A549 (cell line): Measurements from ENCODE around the gene OR52W1. TPM values are rescaled to one million over a fixed set of nuclear protein-coding genes. Genes with fewer than 3 reads are reported as not detected.

Experiments used
- ATAC-seq, 2 experiments: fragments of 200-7000 bp in 1 of 2; fragments of >200 bp in 1 of 2; cut with Nextera tagmentation in 1 of 2; cut with Tn5 transposase in 1 of 2; 3 replicates each; pipeline versions ENCODE4 v1.8.0 to v1.9.1; 2018 to 2020; ENCODE audit warnings: mild to moderate bottlenecking in 1 of 2, moderate library complexity in 1 of 2
- CTCF ChIA-PET: fragments of 300-600 bp; sonication (Branson Sonifier 250); formaldehyde crosslinking; extraction: SDS; loops from one replicate; lab custom pipeline; 2021; ENCODE audit warnings: antibody characterized with exemption, inconsistent platforms; lab: Yijun Ruan, JAX
- POLR2A ChIA-PET: fragments of 350-600 bp; formaldehyde crosslinking; extraction: SDS; loops from one replicate; lab custom pipeline; 2021; ENCODE audit warnings: antibody characterized with exemption, inconsistent platforms; lab: Yijun Ruan, JAX
- DNase-seq, 2 experiments: peaks; one replicate each; pipeline versions ENCODE4 v3.0.0 to v3.0.0-alpha.2; 2011 to 2016; ENCODE audit warnings: low read depth in 1 of 2, low spot score in 1 of 2
- FAIRE-seq: peaks from 2 replicates; lab custom pipeline; 2011; peaks lifted over from hg19 to GRCh38; lab: Jason Lieb, UNC
- H3K27ac ChIP-seq, 2 experiments: fragments of >200 bp; sonication (Bioruptor Twin); formaldehyde crosslinking; 3 replicates each; pipeline ENCODE4 v1.5.1; 2016 to 2017
- H3K4me1 ChIP-seq: fragments of >200 bp; sonication (Bioruptor Twin); formaldehyde crosslinking; 3 replicates; pipeline ENCODE4 v1.6.1; 2016
- H3K4me2 ChIP-seq: fragments of >200 bp; sonication (Bioruptor Twin); formaldehyde crosslinking; 3 replicates; pipeline ENCODE4 v1.6.1; 2016
- H3K4me3 ChIP-seq: fragments of >200 bp; sonication (Bioruptor Twin); formaldehyde crosslinking; 3 replicates; pipeline ENCODE4 v1.5.1; 2016
- H3K9me3 ChIP-seq: fragments of >200 bp; sonication (Bioruptor Twin); formaldehyde crosslinking; 3 replicates; pipeline ENCODE4 v1.6.1; 2016
- CBX2 ChIP-seq: fragments of 200-600 bp; sonication (generic); IDR thresholded peaks from 2 replicates; pipeline ENCODE4 v1.6.1; 2016; ENCODE audit warnings: low read depth, mild to moderate bottlenecking, borderline replicate concordance
- CHD4 ChIP-seq: fragments of 200-600 bp; sonication (generic); IDR thresholded peaks from 2 replicates; pipeline ENCODE4 v1.6.1; 2016; ENCODE audit warnings: antibody characterized with exemption, mild to moderate bottlenecking, borderline replicate concordance
- EHF ChIP-seq: fragments of 250-450 bp; sonication (Bioruptor Pico); IDR thresholded peaks from 2 replicates; pipeline ENCODE4 v1.5.0; 2020; ENCODE audit warnings: mild to moderate bottlenecking
- FOSB ChIP-seq: fragments of 250-450 bp; sonication (Bioruptor Pico); IDR thresholded peaks from 2 replicates; pipeline ENCODE4 v1.5.0; 2020; ENCODE audit warnings: mild to moderate bottlenecking, moderate library complexity
- GATA3 ChIP-seq: IDR thresholded peaks from 2 replicates; pipeline ENCODE4 v1.6.1; 2012; ENCODE audit warnings: borderline replicate concordance
- HDAC2 ChIP-seq: fragments of 200-600 bp; sonication (generic); IDR thresholded peaks from 2 replicates; pipeline ENCODE4 v1.6.1; 2016
- HOXA7 ChIP-seq: fragments of 250-450 bp; sonication (Bioruptor Pico); IDR thresholded peaks from 2 replicates; pipeline ENCODE4 v1.5.0; 2020; ENCODE audit warnings: mild to moderate bottlenecking, moderate library complexity
- JUN ChIP-seq, 2 experiments: fragments of >200 bp; sonication (Bioruptor Twin); formaldehyde crosslinking; IDR thresholded peaks; 2 replicates in 1 of 2; 3 replicates in 1 of 2; pipeline ENCODE4 v1.6.1; 2016 to 2017
- KDM1A ChIP-seq: fragments of 200-600 bp; sonication (generic); IDR thresholded peaks from 2 replicates; pipeline ENCODE4 v1.6.1; 2016; ENCODE audit warnings: low read depth, mild to moderate bottlenecking
- MAZ ChIP-seq: fragments of 150-350 bp; IDR thresholded peaks from 2 replicates; pipeline ENCODE4 v1.6.1; 2014; ENCODE audit warnings: antibody characterized with exemption, low read depth, low read length, borderline replicate concordance
- NPAS2 ChIP-seq: fragments of 250-450 bp; sonication (Bioruptor Pico); IDR thresholded peaks from 2 replicates; pipeline ENCODE4 v1.8.0; 2022; ENCODE audit warnings: mild to moderate bottlenecking, moderate library complexity, borderline replicate concordance
- PHF8 ChIP-seq: fragments of 200-600 bp; sonication (generic); IDR thresholded peaks from 2 replicates; pipeline ENCODE4 v1.6.1; 2016; ENCODE audit warnings: low read depth, mild to moderate bottlenecking, antibody characterized with exemption, moderate library complexity, borderline replicate concordance
- RNF2 ChIP-seq: fragments of 200-600 bp; sonication (generic); IDR thresholded peaks from 2 replicates; pipeline ENCODE4 v1.6.1; 2016; ENCODE audit warnings: low read depth, mild to moderate bottlenecking, antibody characterized with exemption, moderate library complexity, borderline replicate concordance
- SMC3 ChIP-seq: fragments of >200 bp; sonication (Bioruptor Twin); formaldehyde crosslinking; IDR thresholded peaks from 3 replicates; pipeline ENCODE4 v1.6.1; 2018; ENCODE audit warnings: inconsistent platforms
- TFCP2L1 ChIP-seq: fragments of 250-450 bp; sonication (Bioruptor Pico); IDR thresholded peaks from 2 replicates; pipeline ENCODE4 v1.5.0; 2021; ENCODE audit warnings: mild to moderate bottlenecking
- ZC3H11A ChIP-seq: fragments of 450-650 bp; IDR thresholded peaks from 2 replicates; pipeline ENCODE4 v1.6.1; 2014; ENCODE audit warnings: antibody characterized with exemption, mild to moderate bottlenecking
- ZNF302 ChIP-seq: fragments of 250-450 bp; sonication (Bioruptor Pico); IDR thresholded peaks from 2 replicates; pipeline ENCODE4 v1.9.0; 2021; ENCODE audit warnings: inconsistent platforms, mild to moderate bottlenecking, moderate library complexity
- WGBS: methylation state at CpG from one replicate; pipeline ENCODE4 v1.1.6; 2017; ENCODE audit errors: missing lambda C conversion rate; 5-methylcytosine and 5-hydroxymethylcytosine counted together
- polyA plus RNA-seq, 4 experiments: library from polyadenylated mRNA; depleted of rRNA in 3 of 4; stranded (reverse); fragments of >200 nt; fragmentation: RNase III in 1 of 4; extraction: RNeasy Plus Mini Kit Qiagen cat#74134 plus additional on column Dnase treatment in 1 of 4; gene quantifications; 2 replicates in 3 of 4; 3 replicates in 1 of 4; pipeline ENCODE4 v1.2.3, GENCODE V29; 2011 to 2017
- TF ChIP-seq, protein P1 (sequence below): fragments of 250-450 bp; sonication (Bioruptor Pico); IDR thresholded peaks from 2 replicates; pipeline ENCODE4 v1.5.0; 2021; ENCODE audit warnings: mild to moderate bottlenecking, moderate library complexity, borderline replicate concordance
- TF ChIP-seq, protein P2 (sequence below): IDR thresholded peaks from 2 replicates; pipeline ENCODE4 v1.6.1; 2012; ENCODE audit warnings: low read depth, borderline replicate concordance
- TF ChIP-seq, protein P3 (sequence below): fragments of 200-600 bp; sonication (generic); IDR thresholded peaks from 2 replicates; pipeline ENCODE4 v1.6.1; 2016; ENCODE audit warnings: antibody characterized with exemption, mild to moderate bottlenecking, moderate library complexity
- TF ChIP-seq, protein P4 (sequence below): fragments of 250-450 bp; sonication (Bioruptor Pico); IDR thresholded peaks from 2 replicates; pipeline ENCODE4 v1.5.0; 2020; ENCODE audit warnings: low read depth, mild to moderate bottlenecking, moderate library complexity
- TF ChIP-seq, protein P5 (sequence below): fragments of >200 bp; sonication (Bioruptor Twin); formaldehyde crosslinking; IDR thresholded peaks from 3 replicates; pipeline ENCODE4 v1.5.1; 2016

The OR52W1 gene
- polyA plus RNA-seq, 2 of the 4 experiments (the other 2 are of a cell fraction), result not detected

DNA sequence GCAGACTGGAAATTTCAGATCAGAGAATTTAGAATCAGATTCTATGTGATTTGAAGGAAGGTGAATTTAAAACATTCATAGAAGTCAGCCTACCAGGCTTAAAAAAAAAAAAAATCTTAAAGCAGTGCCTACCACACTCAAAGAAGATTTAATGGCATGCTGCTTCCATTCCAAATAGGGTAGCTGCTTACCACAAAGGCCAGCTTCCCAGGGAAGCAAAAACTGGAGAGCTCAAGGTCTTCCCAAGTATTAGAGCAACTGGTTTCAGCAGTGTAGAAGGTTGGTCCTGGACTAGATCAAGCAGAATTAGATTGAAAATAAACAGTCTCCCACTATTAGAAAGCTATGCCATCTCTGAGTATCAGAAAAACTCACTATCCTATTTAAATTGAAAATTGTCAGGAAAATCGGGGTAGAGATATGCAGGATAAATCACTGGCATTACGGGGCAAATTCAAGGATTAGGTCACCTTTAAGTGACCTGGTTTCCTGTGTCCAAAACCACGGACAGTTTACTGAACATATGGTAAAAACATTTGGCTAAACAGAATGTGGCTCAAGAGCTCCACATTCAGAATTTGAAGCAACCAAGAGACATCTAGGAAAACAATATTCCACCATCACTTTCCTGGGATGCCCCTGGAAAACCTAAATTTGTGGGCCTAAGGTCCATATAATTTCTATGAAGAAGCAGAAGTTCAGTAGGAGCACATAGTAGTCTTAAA, 7.6 kb downstream of the OR52W1 start:
- 85% methylated on average over 3 of the region's 3 CpGs for WGBS
- CTCF ChIA-PET, result interaction anchor here (0.6 to 2.7 kb wide), 4 partner anchors 9 to 586 kb away, joined by 3 to 6 read pairs (median 4); no protein-coding TSS in a partner anchor
- POLR2A ChIA-PET, result no interaction called here

DNA sequence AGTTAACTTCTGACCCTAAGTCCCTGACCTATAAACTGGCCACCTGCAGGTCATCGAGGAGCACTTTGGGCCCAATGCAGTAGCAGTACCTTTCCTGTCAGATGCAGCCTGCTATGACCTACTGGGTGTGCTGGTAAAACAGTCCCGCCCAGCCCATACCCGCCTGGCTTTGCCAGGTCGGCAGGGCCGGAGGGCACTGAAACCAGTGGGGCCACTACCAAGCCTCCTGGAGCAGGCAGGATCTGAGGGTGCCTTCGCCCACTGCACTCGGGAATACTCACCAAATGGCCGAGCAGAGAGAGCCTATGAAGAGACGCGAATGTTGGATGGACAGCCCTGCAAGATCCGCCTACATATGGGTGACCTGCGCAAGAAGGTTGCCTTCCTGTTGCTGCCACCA, 10.8 kb downstream of the OR52W1 start:
- ChIA-PET POLR2A (no interaction called here), CTCF (no interaction called here)
- H3K4me2 ChIP-seq, result no peak overlapping the region
- no peak; a peak in 1 of 6 replicates for ATAC-seq
- no peaks in the 10 kb centered on the region for H3K9me3 ChIP-seq
- no peak for FAIRE-seq
- TF ChIP-seq, protein P1, sequence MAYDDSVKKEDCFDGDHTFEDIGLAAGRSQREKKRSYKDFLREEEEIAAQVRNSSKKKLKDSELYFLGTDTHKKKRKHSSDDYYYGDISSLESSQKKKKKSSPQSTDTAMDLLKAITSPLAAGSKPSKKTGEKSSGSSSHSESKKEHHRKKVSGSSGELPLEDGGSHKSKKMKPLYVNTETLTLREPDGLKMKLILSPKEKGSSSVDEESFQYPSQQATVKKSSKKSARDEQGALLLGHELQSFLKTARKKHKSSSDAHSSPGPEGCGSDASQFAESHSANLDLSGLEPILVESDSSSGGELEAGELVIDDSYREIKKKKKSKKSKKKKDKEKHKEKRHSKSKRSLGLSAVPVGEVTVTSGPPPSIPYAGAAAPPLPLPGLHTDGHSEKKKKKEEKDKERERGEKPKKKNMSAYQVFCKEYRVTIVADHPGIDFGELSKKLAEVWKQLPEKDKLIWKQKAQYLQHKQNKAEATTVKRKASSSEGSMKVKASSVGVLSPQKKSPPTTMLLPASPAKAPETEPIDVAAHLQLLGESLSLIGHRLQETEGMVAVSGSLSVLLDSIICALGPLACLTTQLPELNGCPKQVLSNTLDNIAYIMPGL (CRISPR knock-in tag), result no peak
- no peak for TF ChIP-seq ZC3H11A
- TF ChIP-seq MAZ, result no peak
- TF ChIP-seq EHF (CRISPR knock-in tag), result no peak
- TF ChIP-seq GATA3, result no peak
- no peak for TF ChIP-seq TFCP2L1 (CRISPR knock-in tag)
- no peak for TF ChIP-seq RNF2
- TF ChIP-seq PHF8, result no peak
- no peak for TF ChIP-seq NPAS2 (CRISPR knock-in tag)
- WGBS, result 82% methylated on average over 4 of the region's 12 CpGs
- H3K4me3 ChIP-seq, result no peak overlapping the region
- no peak for DNase-seq
- no peaks in the 10 kb centered on the region for H3K4me1 ChIP-seq
- no peak overlapping the region for H3K27ac ChIP-seq

More for the DNA sequence above, 7.6 kb downstream of the OR52W1 start:
- DNase-seq (no peak), FAIRE-seq (no peak), ATAC-seq (no peak)
- H3K9me3 ChIP-seq, result no peaks in the 10 kb centered on the region
- no peaks in the 10 kb centered on the region for H3K4me1 ChIP-seq
- no peak overlapping the region for H3K4me2 ChIP-seq
- no peak for TF ChIP-seq HDAC2
- no peak overlapping the region for H3K4me3 ChIP-seq
- H3K27ac ChIP-seq, result no peak overlapping the region

DNA sequence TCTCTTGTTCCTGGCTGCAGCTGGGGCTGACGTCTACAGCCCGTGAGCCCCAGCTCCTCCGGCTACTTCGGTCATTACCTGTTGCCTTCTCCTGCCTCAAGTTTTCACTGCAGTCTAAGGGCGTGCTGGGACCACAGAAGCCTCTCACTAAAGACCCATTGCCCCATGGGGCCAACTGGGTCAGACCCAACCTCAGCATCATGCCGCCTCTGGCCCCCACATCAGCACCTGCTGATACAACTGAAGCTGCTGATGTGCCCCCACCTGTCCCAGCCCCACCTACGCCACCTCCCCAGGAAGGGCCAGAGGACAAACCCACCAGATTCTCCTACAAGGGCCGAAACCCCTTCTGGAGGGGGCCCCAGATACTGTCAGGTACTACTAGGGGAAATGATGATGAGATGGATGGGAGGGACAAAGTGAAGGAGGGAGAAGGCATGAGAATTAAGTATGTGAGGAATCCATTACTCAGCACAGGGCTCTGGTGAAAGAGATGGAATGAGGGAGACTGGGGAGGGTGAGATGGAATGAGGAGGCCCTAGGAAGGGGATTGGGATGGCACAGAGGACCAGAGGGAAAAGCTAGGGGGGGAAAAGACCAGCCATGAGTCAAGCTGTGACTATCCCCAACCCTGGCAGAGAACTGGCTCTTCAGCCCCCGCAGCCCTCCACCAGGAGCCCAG, 11.4 kb downstream of the OR52W1 start:
- POLR2A ChIA-PET, result interaction anchor here (0.6 kb wide), 1 partner anchor 1756 kb away, joined by 4 read pairs; no protein-coding TSS in a partner anchor
- Histone ChIP-seq H3K4me2 (no peak overlapping the region), H3K4me1 (no peaks in the 10 kb centered on the region), H3K4me3 (no peak overlapping the region), H3K9me3 (no peaks in the 10 kb centered on the region), H3K27ac (no peak overlapping the region)
- WGBS, result 96% methylated on average over 8 of the region's 9 CpGs
- no peak for DNase-seq
- no peak for TF ChIP-seq ZNF302
- TF ChIP-seq, protein P2, sequence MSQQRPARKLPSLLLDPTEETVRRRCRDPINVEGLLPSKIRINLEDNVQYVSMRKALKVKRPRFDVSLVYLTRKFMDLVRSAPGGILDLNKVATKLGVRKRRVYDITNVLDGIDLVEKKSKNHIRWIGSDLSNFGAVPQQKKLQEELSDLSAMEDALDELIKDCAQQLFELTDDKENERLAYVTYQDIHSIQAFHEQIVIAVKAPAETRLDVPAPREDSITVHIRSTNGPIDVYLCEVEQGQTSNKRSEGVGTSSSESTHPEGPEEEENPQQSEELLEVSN, result no peak
- TF ChIP-seq EHF (CRISPR knock-in tag), result no peak
- no peak for TF ChIP-seq JUN (IDR thresholded peaks at IDR 0.05)
- TF ChIP-seq RNF2, result no peak
- TF ChIP-seq HOXA7 (CRISPR knock-in tag), result no peak
- TF ChIP-seq, protein P3, sequence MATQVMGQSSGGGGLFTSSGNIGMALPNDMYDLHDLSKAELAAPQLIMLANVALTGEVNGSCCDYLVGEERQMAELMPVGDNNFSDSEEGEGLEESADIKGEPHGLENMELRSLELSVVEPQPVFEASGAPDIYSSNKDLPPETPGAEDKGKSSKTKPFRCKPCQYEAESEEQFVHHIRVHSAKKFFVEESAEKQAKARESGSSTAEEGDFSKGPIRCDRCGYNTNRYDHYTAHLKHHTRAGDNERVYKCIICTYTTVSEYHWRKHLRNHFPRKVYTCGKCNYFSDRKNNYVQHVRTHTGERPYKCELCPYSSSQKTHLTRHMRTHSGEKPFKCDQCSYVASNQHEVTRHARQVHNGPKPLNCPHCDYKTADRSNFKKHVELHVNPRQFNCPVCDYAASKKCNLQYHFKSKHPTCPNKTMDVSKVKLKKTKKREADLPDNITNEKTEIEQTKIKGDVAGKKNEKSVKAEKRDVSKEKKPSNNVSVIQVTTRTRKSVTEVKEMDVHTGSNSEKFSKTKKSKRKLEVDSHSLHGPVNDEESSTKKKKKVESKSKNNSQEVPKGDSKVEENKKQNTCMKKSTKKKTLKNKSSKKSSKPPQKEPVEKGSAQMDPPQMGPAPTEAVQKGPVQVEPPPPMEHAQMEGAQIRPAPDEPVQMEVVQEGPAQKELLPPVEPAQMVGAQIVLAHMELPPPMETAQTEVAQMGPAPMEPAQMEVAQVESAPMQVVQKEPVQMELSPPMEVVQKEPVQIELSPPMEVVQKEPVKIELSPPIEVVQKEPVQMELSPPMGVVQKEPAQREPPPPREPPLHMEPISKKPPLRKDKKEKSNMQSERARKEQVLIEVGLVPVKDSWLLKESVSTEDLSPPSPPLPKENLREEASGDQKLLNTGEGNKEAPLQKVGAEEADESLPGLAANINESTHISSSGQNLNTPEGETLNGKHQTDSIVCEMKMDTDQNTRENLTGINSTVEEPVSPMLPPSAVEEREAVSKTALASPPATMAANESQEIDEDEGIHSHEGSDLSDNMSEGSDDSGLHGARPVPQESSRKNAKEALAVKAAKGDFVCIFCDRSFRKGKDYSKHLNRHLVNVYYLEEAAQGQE, result no peak
- no peak for TF ChIP-seq FOSB (CRISPR knock-in tag)
- TF ChIP-seq, protein P4, sequence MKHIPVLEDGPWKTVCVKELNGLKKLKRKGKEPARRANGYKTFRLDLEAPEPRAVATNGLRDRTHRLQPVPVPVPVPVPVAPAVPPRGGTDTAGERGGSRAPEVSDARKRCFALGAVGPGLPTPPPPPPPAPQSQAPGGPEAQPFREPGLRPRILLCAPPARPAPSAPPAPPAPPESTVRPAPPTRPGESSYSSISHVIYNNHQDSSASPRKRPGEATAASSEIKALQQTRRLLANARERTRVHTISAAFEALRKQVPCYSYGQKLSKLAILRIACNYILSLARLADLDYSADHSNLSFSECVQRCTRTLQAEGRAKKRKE (CRISPR knock-in tag), result no peak
- TF ChIP-seq CHD4, result no peak
- TF ChIP-seq, protein P5, sequence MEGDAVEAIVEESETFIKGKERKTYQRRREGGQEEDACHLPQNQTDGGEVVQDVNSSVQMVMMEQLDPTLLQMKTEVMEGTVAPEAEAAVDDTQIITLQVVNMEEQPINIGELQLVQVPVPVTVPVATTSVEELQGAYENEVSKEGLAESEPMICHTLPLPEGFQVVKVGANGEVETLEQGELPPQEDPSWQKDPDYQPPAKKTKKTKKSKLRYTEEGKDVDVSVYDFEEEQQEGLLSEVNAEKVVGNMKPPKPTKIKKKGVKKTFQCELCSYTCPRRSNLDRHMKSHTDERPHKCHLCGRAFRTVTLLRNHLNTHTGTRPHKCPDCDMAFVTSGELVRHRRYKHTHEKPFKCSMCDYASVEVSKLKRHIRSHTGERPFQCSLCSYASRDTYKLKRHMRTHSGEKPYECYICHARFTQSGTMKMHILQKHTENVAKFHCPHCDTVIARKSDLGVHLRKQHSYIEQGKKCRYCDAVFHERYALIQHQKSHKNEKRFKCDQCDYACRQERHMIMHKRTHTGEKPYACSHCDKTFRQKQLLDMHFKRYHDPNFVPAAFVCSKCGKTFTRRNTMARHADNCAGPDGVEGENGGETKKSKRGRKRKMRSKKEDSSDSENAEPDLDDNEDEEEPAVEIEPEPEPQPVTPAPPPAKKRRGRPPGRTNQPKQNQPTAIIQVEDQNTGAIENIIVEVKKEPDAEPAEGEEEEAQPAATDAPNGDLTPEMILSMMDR, result no peak
- no peak for TF ChIP-seq MAZ
- TF ChIP-seq KDM1A, result no peak
- TF ChIP-seq CBX2, result no peak
- no peak for TF ChIP-seq SMC3
- ATAC-seq, result no peak; a peak in 1 of 6 replicates
- CTCF ChIA-PET, result no interaction called here
- FAIRE-seq, result no peak
